GM19193 (cell line): ENCODE results near the gene RPH3AL.

Experiments used
- POLR2A ChIP-seq: IDR thresholded peaks from 4 replicates; pipeline ENCODE4 v1.6.1; 2011; ENCODE audit not compliant: insufficient read depth, insufficient read length; ENCODE audit errors: extremely low read depth

Gene RPH3AL

DNA sequence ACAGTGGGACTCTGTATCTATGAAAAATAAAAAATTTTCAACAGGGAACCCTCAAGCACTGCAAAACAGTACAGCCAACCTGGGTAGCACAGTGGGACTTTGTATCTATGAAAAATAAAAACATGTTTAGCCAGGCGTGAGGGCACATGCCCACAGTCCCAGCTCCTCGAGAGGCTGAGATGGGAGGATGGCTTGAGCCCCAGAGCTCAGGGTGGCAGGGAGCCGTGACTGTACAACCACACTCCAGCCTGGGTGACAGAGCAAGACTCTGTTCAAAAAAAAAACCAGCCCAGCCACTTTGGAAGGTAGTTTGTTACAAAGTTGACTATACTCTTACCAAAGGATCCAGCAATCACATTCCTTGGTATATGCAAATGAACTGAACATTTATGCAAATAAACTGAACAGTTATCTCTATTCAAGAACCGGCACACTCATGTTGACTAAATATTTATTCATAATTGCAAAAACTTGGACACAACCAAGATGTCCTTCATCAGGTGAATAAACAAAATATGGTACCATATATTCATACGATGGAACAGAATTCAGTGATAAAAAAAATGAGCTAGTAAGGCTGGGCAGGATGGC, 5.2 kb downstream of the RPH3AL start:
- TF ChIP-seq POLR2A: no peak

DNA sequence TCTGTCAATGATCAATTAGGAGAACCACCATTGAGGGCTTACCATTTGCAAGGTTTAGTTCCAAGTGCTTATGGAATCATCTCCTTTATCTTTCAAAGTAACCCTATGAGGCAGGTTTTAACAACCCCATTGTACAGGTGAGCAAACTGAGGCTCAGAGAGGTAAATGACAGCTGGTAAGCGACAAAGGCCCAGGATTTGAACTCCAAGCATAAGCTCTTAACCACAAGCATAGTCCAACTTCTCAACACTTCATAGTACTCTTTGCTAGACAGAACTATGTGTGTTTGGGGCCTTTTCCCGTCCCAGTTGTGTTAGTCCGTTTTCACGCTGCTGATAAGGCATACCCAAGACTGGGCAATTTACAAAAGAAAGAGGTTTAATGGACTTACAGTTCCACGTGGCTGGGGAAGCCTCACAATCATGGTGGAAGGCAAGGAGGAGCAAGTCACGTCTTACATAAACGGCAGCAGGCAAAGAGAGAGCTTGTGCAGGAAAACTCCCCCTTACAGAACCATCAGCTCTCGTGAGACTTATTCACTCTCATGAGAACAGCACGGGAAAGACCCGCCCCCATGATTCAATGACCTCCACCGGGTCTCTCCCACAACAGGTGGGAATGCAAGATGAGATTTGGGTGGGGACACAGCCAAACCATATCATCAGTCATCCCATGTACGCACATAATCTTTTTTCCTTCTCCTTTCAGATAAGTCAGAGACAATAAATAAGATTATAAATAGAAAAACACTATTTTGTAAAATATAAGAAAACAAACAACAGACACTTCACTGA, 6.4 kb downstream of the RPH3AL start:
- no peak for TF ChIP-seq POLR2A

- TF ChIP-seq POLR2A: no peak
Measured at GRCh38 chr17:345261-345660, 7.3 kb downstream of the RPH3AL start.

DNA sequence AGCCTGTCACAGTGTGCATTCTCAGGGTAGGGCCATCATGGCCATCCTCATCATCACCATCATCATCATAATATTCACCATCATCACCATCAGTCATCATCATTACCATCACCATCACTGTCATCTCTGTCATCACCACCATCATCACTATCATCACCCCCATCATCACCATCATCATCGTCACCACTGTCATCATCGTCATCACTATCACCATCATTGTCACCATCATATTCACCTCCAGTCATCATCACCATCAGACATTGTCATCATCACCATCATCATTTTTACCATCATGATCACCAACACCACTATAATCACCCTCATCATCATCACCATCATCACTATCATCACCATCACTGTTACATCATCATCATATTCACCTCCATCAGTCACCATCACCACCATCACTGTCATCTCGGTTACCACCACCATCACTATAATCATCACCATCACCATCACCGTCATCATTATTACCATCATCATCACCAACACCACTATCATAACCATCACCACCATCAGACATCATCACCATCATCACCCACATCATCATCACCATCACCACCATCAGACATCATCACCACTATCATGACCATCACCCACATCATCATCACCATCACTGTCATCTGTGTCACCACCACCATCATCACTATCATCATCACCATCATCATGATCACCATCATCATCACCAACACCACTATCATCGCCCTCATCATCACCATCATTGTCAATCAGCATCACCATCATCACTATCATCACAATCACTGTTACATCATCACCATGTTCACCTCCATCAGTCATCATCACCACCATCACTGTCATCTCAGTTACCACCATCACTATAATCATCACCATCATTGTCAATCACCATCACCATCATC, 8.5 kb downstream of the RPH3AL start:
- TF ChIP-seq POLR2A: no peak

- TF ChIP-seq POLR2A: no peak
Measured at GRCh38 chr17:343211-343610, 9.4 kb downstream of the RPH3AL start.

DNA sequence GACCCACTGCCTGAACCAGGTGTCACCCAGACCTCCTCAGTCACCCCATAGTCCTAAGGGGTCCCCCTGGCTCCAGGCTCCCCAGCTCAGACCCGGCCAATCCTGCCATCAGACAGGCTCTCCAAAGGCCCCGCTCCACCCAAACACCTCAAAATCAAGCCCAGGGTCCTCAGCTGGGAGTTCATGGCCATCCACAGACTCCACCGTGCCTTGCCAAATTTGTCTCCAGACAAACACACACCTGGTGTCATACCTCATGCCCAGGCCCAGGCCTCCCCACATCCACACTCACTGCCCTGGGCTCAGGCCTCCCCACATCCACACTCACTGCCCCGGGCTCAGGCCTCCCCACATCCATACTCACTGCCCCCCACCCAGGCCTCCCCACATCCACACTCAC, 12.5 kb downstream of the RPH3AL start:
- no peak for TF ChIP-seq POLR2A

- no peak for TF ChIP-seq POLR2A
Measured at GRCh38 chr17:339193-340061, 13.2 kb downstream of the RPH3AL start.

DNA sequence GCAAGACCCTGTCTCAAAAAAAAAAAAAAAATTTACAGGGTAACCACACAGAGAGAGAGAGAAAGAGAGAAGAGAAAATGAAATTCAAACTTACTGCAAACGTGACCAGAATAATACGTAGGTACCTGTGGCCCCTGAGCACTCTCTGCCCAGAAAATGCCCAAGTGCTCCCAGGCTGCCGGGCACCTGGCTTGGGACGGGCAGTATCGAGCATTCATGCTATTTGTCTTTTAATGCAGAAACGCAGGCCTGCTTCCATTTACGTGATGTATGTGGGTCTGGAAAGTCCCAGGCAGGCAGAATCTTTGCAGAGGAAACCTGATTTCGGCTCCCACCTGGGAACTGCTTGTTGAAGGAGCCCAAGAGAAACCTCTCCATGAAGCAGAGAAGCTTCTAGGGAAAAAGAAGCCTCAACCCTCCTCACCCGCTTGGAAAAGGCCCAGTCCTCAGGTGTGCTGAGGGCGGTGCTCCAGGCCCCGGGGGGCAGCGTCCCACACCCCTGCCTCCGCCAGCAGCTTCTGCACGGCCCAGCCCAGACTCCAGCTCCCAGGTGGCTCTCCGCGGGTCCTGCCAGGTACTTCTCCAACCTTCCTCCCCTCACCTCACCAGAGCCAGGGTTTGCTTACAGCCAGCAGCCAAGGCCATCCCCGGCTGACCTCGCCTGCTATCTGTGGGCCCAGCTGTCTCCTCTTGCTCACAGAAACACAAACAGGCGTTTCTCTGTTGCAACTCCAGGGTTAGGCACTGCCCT, 14.0 kb downstream of the RPH3AL start:
- no peak for TF ChIP-seq POLR2A

DNA sequence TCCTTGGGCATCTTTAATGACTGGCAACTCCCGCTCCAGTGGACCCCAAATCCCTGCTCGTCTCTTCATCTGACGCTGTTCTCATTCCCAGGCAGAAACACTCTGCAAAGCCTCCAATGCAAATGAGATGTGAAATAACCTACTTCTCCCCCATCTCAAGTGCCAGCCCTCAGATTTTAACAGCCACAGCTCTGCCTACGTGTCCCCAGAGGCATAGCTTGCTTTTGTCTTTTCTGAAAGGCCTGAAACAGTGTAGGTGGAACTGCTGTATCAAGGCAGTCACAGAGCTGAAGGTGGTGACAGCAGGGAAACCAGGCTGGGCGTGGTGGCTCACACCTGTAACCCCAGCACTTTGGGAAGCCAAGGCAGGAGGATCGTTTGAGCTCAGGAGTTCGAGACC, 14.7 kb downstream of the RPH3AL start:
- TF ChIP-seq POLR2A: no peak

DNA sequence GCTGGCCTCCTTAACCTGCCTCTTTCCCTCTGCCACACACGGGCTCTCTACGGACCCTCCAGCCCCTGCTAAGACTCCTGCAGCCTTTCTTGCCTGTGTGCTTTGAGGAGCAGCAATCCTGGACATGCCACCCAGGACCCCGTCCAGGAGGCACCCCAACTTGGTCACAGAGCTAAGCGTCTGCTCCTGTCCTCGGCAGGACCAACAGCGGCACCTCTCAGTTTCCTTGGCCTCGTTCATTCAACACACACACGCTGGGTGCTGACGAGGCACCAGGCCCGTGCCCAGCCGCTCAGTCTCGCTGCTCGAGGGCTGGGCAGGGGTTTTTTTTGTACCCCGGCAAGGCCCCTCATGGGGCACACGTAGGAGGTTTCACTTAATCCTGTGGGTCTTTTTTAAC, 15.2 kb downstream of the RPH3AL start:
- TF ChIP-seq POLR2A: no peak

DNA sequence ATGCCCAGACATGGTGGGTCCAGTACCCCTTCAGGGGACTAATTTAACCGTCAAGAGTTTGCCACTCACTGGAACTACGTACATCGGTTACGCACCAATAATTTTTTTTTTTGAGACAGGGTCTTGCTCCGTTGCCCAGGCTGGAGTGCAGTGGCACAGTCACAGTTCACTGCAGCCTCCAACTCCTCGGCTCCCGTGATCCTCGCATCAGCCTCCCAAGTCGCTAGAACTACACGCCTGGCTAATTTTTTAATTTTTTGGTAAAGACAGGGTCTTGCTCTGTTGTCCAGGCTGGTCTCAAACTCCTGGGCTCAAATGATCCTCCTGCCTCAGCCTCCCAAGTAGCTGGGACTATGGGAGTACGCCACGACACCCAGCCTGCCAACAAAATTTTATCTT, 15.6 kb downstream of the RPH3AL start:
- no peak for TF ChIP-seq POLR2A

DNA sequence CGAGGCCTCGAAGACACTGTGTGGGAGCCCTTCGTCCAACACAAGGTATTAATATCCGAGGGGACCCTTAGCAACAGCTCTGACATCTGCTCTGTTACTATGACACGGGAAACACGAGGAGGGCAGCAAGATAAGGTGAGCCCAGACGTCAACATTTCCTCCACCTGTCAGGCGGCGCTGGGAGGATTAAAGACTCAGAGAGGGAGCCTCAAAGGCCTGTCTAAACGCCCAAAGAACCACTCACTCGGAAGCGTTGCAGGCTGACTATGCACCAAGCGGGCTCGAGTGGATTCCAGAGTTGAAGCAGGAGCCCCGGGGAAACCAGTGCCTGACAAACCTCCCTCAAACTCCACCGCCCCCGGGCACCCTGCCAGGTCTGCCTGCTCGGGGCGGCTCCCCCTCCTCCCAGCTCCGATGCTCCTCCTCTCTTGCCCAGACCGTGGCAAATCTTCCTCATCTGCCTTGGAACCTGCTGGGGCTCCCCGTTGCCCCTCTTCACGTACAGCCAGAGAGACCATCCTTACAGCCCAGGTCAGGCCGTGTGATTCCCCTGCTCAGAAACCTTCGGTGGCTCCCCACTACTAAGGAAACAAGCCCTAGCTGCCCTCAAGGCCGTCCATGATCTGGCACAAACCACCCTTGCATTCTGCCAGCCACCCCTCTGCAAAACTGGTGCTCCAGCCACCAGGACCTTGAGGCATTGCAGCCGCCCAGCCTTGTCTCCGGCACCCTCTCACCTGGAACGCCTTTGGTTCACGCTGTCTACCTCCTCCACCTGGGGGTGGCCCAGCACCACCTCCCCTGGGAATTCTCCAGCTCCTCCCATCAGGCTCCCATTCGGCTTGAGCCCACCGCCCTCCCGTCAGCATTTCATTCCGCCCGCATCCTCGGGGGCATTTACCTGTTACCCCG, 16.2 kb downstream of the RPH3AL start:
- TF ChIP-seq POLR2A: no peak

- TF ChIP-seq POLR2A: no peak
Measured at GRCh38 chr17:335691-336090, 16.9 kb downstream of the RPH3AL start.
